ENCODE data around the gene TTLL12. TPM values are rescaled to one million over a fixed set of nuclear protein-coding genes. Genes with fewer than 3 reads are reported as not detected.

TTLL12 gene
- polyA plus RNA-seq, 4 donors, result 19.7 to 60.6 (median 27.8) TPM

- Histone ChIP-seq H3K9me3 (ENCODE audit: control insufficient read depth in 2 of 2, insufficient read depth in 1 of 2, low read depth in 1 of 2, low read length in 1 of 2) (no peaks in the 10 kb centered on the region), H3K36me3 (ENCODE audit: control insufficient read depth in 3 of 3, insufficient read depth in 2 of 3, low read depth in 1 of 3, low read length in 3 of 3) (peaks cover 5 to 87% (median 22%) of the 10 kb centered on the region in 3 donors), H3K4me3 (ENCODE audit: low read depth in 1 of 3, low read length in 3 of 3) (no peak overlapping the region), H3K27ac (ENCODE audit: low read depth in 1 of 3, low read length in 2 of 3) (no peak overlapping the region), H3K27me3 (ENCODE audit: control insufficient read depth in 3 of 3, insufficient read depth in 3 of 3, low read length in 3 of 3) (no peaks in the 10 kb centered on the region), H3K4me1 (ENCODE audit: control insufficient read depth in 3 of 3, insufficient read depth in 2 of 3, low read depth in 1 of 3, low read length in 2 of 3) (no peaks in the 10 kb centered on the region)
- 89 to 96% (median 93%) methylated on average over 9 of the region's 9 CpGs for WGBS, 3 donors
- DNase-seq, result no peak
- FAIRE-seq, result no peak
Observed at GRCh38 chr22:43170131-43170480, 16.8 kb downstream of the TTLL12 start.

- DNase-seq (no peak), FAIRE-seq (no peak)
- WGBS, 3 donors, result 75 to 90% (median 84%) methylated on average over 23 of the region's 23 CpGs
- H3K4me3 ChIP-seq (ENCODE audit: low read depth in 1 of 3, low read length in 3 of 3), result no peak overlapping the region
- peaks cover 5 to 82% (median 19%) of the 10 kb centered on the region in 3 donors for H3K36me3 ChIP-seq (ENCODE audit: control insufficient read depth in 3 of 3, insufficient read depth in 2 of 3, low read depth in 1 of 3, low read length in 3 of 3)
- H3K27ac ChIP-seq (ENCODE audit: low read depth in 1 of 3, low read length in 2 of 3), result no peak overlapping the region
- no peaks in the 10 kb centered on the region for H3K9me3 ChIP-seq (ENCODE audit: control insufficient read depth in 2 of 2, insufficient read depth in 1 of 2, low read depth in 1 of 2, low read length in 1 of 2)
- no peaks in the 10 kb centered on the region for H3K27me3 ChIP-seq (ENCODE audit: control insufficient read depth in 3 of 3, insufficient read depth in 3 of 3, low read length in 3 of 3)
- H3K4me1 ChIP-seq (ENCODE audit: control insufficient read depth in 3 of 3, insufficient read depth in 2 of 3, low read depth in 1 of 3, low read length in 2 of 3), result no peaks in the 10 kb centered on the region
Observed at GRCh38 chr22:43169310-43170130, 17.4 kb downstream of the TTLL12 start.

- H3K4me3 ChIP-seq (ENCODE audit: low read depth in 1 of 3, low read length in 3 of 3), result no peak overlapping the region
- H3K4me1 ChIP-seq (ENCODE audit: control insufficient read depth in 3 of 3, insufficient read depth in 2 of 3, low read depth in 1 of 3, low read length in 2 of 3), result no peaks in the 10 kb centered on the region
- 83 to 93% (median 87%) methylated on average over 23 to 25 of the region's 25 CpGs for WGBS, 3 donors
- peaks cover 0 to 2% (median 0%) of the 10 kb centered on the region in 3 donors for H3K27me3 ChIP-seq (ENCODE audit: control insufficient read depth in 3 of 3, insufficient read depth in 3 of 3, low read length in 3 of 3)
- no peak overlapping the region for H3K27ac ChIP-seq (ENCODE audit: low read depth in 1 of 3, low read length in 2 of 3)
- FAIRE-seq, result no peak
- DNase-seq, result no peak
- peaks cover 0 to 73% (median 12%) of the 10 kb centered on the region in 3 donors for H3K36me3 ChIP-seq (ENCODE audit: control insufficient read depth in 3 of 3, insufficient read depth in 2 of 3, low read depth in 1 of 3, low read length in 3 of 3)
- H3K9me3 ChIP-seq (ENCODE audit: control insufficient read depth in 2 of 2, insufficient read depth in 1 of 2, low read depth in 1 of 2, low read length in 1 of 2), result no peaks in the 10 kb centered on the region
Observed at GRCh38 chr22:43168471-43169309, 18.2 kb downstream of the TTLL12 start.

GRCh38 chr22:43167001-43167589 is 19.8 kb downstream of the TTLL12 start:
- Histone ChIP-seq H3K4me1 (ENCODE audit: control insufficient read depth in 3 of 3, insufficient read depth in 2 of 3, low read depth in 1 of 3, low read length in 2 of 3) (no peaks in the 10 kb centered on the region), H3K36me3 (ENCODE audit: control insufficient read depth in 3 of 3, insufficient read depth in 2 of 3, low read depth in 1 of 3, low read length in 3 of 3) (peaks cover 0 to 59% (median 5%) of the 10 kb centered on the region in 3 donors), H3K27me3 (ENCODE audit: control insufficient read depth in 3 of 3, insufficient read depth in 3 of 3, low read length in 3 of 3) (peaks cover 0 to 9% (median 0%) of the 10 kb centered on the region in 3 donors), H3K4me3 (ENCODE audit: low read depth in 1 of 3, low read length in 3 of 3) (no peak overlapping the region), H3K27ac (ENCODE audit: low read depth in 1 of 3, low read length in 2 of 3) (no peak overlapping the region), H3K9me3 (ENCODE audit: control insufficient read depth in 2 of 2, insufficient read depth in 1 of 2, low read depth in 1 of 2, low read length in 1 of 2) (no peaks in the 10 kb centered on the region)
- DNase-seq (no peak), FAIRE-seq (no peak)
- WGBS, 3 donors, result 91 to 93% (median 93%) methylated on average over 17 to 19 of the region's 19 CpGs

- peaks cover 0 to 9% (median 0%) of the 10 kb centered on the region in 3 donors for H3K27me3 ChIP-seq (ENCODE audit: control insufficient read depth in 3 of 3, insufficient read depth in 3 of 3, low read length in 3 of 3)
- 87 to 95% (median 89%) methylated on average over 23 of the region's 23 CpGs for WGBS, 3 donors
- no peaks in the 10 kb centered on the region for H3K4me1 ChIP-seq (ENCODE audit: control insufficient read depth in 3 of 3, insufficient read depth in 2 of 3, low read depth in 1 of 3, low read length in 2 of 3)
- DNase-seq (no peak), FAIRE-seq (no peak)
- H3K36me3 ChIP-seq (ENCODE audit: control insufficient read depth in 3 of 3, insufficient read depth in 2 of 3, low read depth in 1 of 3, low read length in 3 of 3), result peaks cover 0 to 51% (median 4%) of the 10 kb centered on the region in 3 donors
- no peak overlapping the region for H3K4me3 ChIP-seq (ENCODE audit: low read depth in 1 of 3, low read length in 3 of 3)
- H3K27ac ChIP-seq (ENCODE audit: low read depth in 1 of 3, low read length in 2 of 3), result no peak overlapping the region
- no peaks in the 10 kb centered on the region for H3K9me3 ChIP-seq (ENCODE audit: control insufficient read depth in 2 of 2, insufficient read depth in 1 of 2, low read depth in 1 of 2, low read length in 1 of 2)
Observed at GRCh38 chr22:43166132-43166930, 20.6 kb downstream of the TTLL12 start.

GRCh38 chr22:43164636-43165035 is 22.3 kb downstream of the TTLL12 start:
- Histone ChIP-seq H3K4me3 (ENCODE audit: low read depth in 1 of 3, low read length in 3 of 3) (no peak overlapping the region), H3K27me3 (ENCODE audit: control insufficient read depth in 3 of 3, insufficient read depth in 3 of 3, low read length in 3 of 3) (peaks cover 0 to 9% (median 0%) of the 10 kb centered on the region in 3 donors), H3K4me1 (ENCODE audit: control insufficient read depth in 3 of 3, insufficient read depth in 2 of 3, low read depth in 1 of 3, low read length in 2 of 3) (peaks cover 0 to under 1% (median 0%) of the 10 kb centered on the region in 3 donors), H3K36me3 (ENCODE audit: control insufficient read depth in 3 of 3, insufficient read depth in 2 of 3, low read depth in 1 of 3, low read length in 3 of 3) (peaks cover 0 to 38% (median 4%) of the 10 kb centered on the region in 3 donors), H3K9me3 (ENCODE audit: control insufficient read depth in 2 of 2, insufficient read depth in 1 of 2, low read depth in 1 of 2, low read length in 1 of 2) (no peaks in the 10 kb centered on the region), H3K27ac (ENCODE audit: low read depth in 1 of 3, low read length in 2 of 3) (no peak overlapping the region)
- FAIRE-seq, result no peak
- no peak for DNase-seq
- 50 to 81% (median 75%) methylated on average over 16 of the region's 16 CpGs for WGBS, 3 donors

GRCh38 chr22:43163241-43163795 is 23.6 kb downstream of the TTLL12 start:
- 81 to 84% (median 82%) methylated on average over 17 to 18 of the region's 18 CpGs for WGBS, 3 donors

More at GRCh38 chr22:43163241-43163795, 23.6 kb downstream of the TTLL12 start:
- H3K27me3 ChIP-seq (ENCODE audit: control insufficient read depth in 3 of 3, insufficient read depth in 3 of 3, low read length in 3 of 3), result peaks cover 0 to 9% (median 0%) of the 10 kb centered on the region in 3 donors
- peaks cover 0 to 26% (median 0%) of the 10 kb centered on the region in 3 donors for H3K36me3 ChIP-seq (ENCODE audit: control insufficient read depth in 3 of 3, insufficient read depth in 2 of 3, low read depth in 1 of 3, low read length in 3 of 3)
- no peak overlapping the region for H3K27ac ChIP-seq (ENCODE audit: low read depth in 1 of 3, low read length in 2 of 3)
- no peaks in the 10 kb centered on the region for H3K9me3 ChIP-seq (ENCODE audit: control insufficient read depth in 2 of 2, insufficient read depth in 1 of 2, low read depth in 1 of 2, low read length in 1 of 2)
- DNase-seq (no peak), FAIRE-seq (no peak)
- peaks cover 0 to 5% (median 4%) of the 10 kb centered on the region in 3 donors for H3K4me1 ChIP-seq (ENCODE audit: control insufficient read depth in 3 of 3, insufficient read depth in 2 of 3, low read depth in 1 of 3, low read length in 2 of 3)
- no peak overlapping the region for H3K4me3 ChIP-seq (ENCODE audit: low read depth in 1 of 3, low read length in 3 of 3)

All from small intestine (tissue), 7 donors.